ENCODE data around the gene KRR1. TPM values are rescaled to one million over a fixed set of nuclear protein-coding genes. Genes with fewer than 3 reads are reported as not detected.
A peak's percentile ranks its signal among the peaks of the same experiment; 100 is the strongest.
"Not testable (repeated sequence)": the region's sequence is repeated elsewhere in the genome, so short reads cannot be mapped to it uniquely, and the experiment has no call there.

The KRR1 gene
- total RNA-seq, 1 experiment from 2014 or later = 35.0 TPM

- no peaks in the 10 kb centered on the region for H3K36me3 ChIP-seq (replicated peaks; ENCODE audit: control insufficient read depth, insufficient read depth, low read length)
- H3K4me3 ChIP-seq (ENCODE audit: insufficient read depth, low read depth, low read length) = no peak overlapping the region
- no peak for DNase-seq
- H3K27me3 ChIP-seq (ENCODE audit: control insufficient read depth, insufficient read depth, low read length) = no peaks in the 10 kb centered on the region
Observed at GRCh38 chr12:75539889-75540288, 28.5 kb upstream of the KRR1 start.

DNA sequence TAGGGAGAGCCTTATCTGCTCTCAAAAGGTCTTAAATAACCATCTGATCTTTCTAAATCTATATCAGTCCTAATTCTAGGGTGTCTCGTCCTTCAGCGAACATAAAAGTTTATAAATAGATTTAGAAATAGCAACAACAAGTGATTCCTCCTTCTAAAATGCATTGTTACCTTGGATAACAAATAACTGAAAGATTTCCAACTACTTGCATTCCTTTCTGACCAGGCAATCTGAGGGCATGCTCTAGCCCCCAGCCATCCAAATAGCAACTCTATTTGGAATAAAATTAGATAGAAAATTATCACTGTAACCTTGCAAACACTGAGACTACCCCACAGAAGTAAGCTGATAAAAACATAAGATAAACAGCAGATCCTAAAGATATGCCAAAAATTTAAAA is 21.8 kb upstream of the KRR1 start:
- DNase-seq = no peak
- H3K27me3 ChIP-seq (ENCODE audit: control insufficient read depth, insufficient read depth, low read length) = no peaks in the 10 kb centered on the region
- no peaks in the 10 kb centered on the region for H3K36me3 ChIP-seq (replicated peaks; ENCODE audit: control insufficient read depth, insufficient read depth, low read length)
- H3K4me3 ChIP-seq (ENCODE audit: insufficient read depth, low read depth, low read length) = no peak overlapping the region

GRCh38 chr12:75529826-75530225 is 18.4 kb upstream of the KRR1 start:
- Histone ChIP-seq H3K4me3 (ENCODE audit: insufficient read depth, low read depth, low read length) (no peak overlapping the region), H3K27me3 (ENCODE audit: control insufficient read depth, insufficient read depth, low read length) (no peaks in the 10 kb centered on the region), H3K36me3 (replicated peaks; ENCODE audit: control insufficient read depth, insufficient read depth, low read length) (no peaks in the 10 kb centered on the region)
- no peak for DNase-seq

DNA sequence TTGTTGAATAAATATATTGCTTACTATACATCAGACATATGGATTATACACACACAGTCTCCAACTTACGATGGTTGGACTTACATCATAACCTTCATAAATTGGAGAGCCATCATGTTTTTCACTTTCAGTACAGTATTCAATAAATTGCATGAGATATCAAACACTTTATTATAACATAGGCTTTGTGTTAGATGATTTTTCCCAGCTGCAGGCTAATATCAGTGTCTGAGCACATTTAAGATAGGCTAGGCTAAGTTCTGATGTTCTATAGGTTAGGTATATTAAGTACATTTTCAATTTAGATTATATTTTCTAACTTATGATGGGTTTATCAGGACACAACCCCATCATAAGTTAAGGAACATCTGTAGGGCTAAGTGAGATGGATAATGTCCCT is 17.9 kb upstream of the KRR1 start:
- DNase-seq = no peak
- no peaks in the 10 kb centered on the region for H3K27me3 ChIP-seq (ENCODE audit: control insufficient read depth, insufficient read depth, low read length)
- H3K36me3 ChIP-seq (replicated peaks; ENCODE audit: control insufficient read depth, insufficient read depth, low read length) = no peaks in the 10 kb centered on the region
- no peak overlapping the region for H3K4me3 ChIP-seq (ENCODE audit: insufficient read depth, low read depth, low read length)

DNA sequence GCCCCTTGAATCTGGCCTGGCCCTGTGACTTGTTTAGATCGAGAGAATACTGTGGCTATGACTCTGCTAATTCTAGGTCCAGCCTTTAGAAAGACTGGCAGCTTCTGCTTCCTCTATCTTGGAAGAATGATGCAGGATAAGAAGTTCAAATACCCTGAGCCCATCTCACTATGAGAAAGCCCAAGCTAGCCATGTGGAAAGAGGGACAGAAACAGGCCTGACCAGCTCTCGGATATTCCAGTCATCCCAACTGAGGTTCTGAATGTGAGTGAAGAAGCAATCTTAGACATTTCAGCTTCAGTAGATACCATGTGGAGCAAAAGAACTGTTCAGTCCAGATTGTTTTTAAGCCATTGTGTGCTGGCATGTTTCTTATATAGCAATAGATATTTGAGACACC is 17.3 kb upstream of the KRR1 start:
- Histone ChIP-seq H3K4me3 (ENCODE audit: insufficient read depth, low read depth, low read length) (no peak overlapping the region), H3K27me3 (ENCODE audit: control insufficient read depth, insufficient read depth, low read length) (no peaks in the 10 kb centered on the region), H3K36me3 (replicated peaks; ENCODE audit: control insufficient read depth, insufficient read depth, low read length) (no peaks in the 10 kb centered on the region)
- DNase-seq = no peak

GRCh38 chr12:75528272-75528671 is 16.9 kb upstream of the KRR1 start:
- H3K27me3 ChIP-seq (ENCODE audit: control insufficient read depth, insufficient read depth, low read length) = no peaks in the 10 kb centered on the region
- no peak for DNase-seq
- no peak overlapping the region for H3K4me3 ChIP-seq (ENCODE audit: insufficient read depth, low read depth, low read length)
- H3K36me3 ChIP-seq (replicated peaks; ENCODE audit: control insufficient read depth, insufficient read depth, low read length) = no peaks in the 10 kb centered on the region

DNA sequence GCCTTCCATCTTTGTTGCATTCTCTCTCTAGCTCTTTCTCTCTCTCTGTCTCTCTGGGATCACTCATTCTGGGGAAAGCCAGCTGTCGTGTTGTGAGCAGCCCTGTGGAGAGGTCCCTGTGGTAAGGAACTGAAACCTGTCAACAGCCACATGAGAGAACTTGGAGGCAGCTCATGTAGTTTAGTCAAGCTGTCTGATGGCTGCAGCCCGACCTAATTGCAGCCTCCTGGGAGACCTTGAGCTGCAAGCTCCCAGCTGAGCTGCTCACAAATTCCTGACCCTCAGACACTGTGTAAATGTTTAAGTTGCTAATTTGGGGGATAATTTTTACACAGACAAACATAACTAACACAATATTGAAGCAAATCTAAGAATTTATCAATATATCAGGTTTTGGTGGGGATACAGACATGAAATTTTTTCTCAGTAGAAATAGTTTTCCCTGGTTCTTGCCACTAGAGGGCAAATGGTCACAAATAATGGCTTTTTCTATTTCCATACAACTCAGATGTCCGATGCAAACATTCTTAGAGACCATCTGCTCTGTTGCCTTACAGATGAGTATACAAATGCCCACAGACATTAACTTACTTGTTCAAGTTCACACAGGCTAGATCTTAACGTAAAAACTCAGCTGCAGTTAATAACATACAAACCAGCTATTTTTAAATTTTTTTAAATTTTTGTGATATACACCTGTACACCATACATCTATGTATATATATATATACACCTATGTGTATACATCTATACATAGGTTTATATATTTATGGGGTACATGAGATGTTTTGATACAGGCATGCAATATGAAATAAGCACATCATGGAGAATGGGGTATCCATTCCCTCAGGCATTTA is 15.5 kb upstream of the KRR1 start:
- H3K36me3 ChIP-seq (replicated peaks; ENCODE audit: control insufficient read depth, insufficient read depth, low read length) = no peaks in the 10 kb centered on the region
- no peaks in the 10 kb centered on the region for H3K27me3 ChIP-seq (ENCODE audit: control insufficient read depth, insufficient read depth, low read length)
- no peak overlapping the region for H3K4me3 ChIP-seq (ENCODE audit: insufficient read depth, low read depth, low read length)
- DNase-seq = peak; percentile 12

- Histone ChIP-seq H3K4me3 (ENCODE audit: insufficient read depth, low read depth, low read length) (no peak overlapping the region), H3K27me3 (ENCODE audit: control insufficient read depth, insufficient read depth, low read length) (no peaks in the 10 kb centered on the region), H3K36me3 (replicated peaks; ENCODE audit: control insufficient read depth, insufficient read depth, low read length) (no peaks in the 10 kb centered on the region)
- DNase-seq = no peak
Observed at GRCh38 chr12:75525263-75525662, 13.9 kb upstream of the KRR1 start.

- H3K36me3 ChIP-seq (replicated peaks; ENCODE audit: control insufficient read depth, insufficient read depth, low read length); DNase-seq; H3K4me3 ChIP-seq (ENCODE audit: insufficient read depth, low read depth, low read length); H3K27me3 ChIP-seq (ENCODE audit: control insufficient read depth, insufficient read depth, low read length): not testable (repeated sequence)
Observed at GRCh38 chr12:75522124-75522523, 10.7 kb upstream of the KRR1 start.

DNA sequence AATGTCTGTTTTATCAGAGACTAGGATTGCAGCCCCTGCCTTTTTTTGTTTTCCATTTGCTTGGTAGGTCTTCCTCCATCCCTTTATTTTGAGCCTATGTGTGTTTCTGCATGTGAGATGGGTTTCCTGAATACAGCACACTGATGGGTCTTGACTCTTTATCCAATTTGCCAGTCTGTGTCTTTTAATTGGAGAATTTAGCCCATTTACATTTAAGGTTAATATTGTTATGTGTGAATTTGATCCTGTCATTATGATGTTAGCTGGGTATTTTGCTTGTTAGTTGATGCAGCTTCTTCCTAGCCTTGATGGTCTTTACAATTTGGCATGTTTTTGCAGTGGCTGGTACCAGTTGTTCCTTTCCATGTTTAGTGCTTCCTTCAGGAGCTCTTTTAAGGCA is 9.8 kb upstream of the KRR1 start:
- H3K36me3 ChIP-seq (replicated peaks; ENCODE audit: control insufficient read depth, insufficient read depth, low read length); H3K27me3 ChIP-seq (ENCODE audit: control insufficient read depth, insufficient read depth, low read length); H3K4me3 ChIP-seq (ENCODE audit: insufficient read depth, low read depth, low read length); DNase-seq: not testable (repeated sequence)

GRCh38 chr12:75509621-75510020 is 1.8 kb downstream of the KRR1 start:
- DNase-seq = no peak
- Histone ChIP-seq H3K36me3 (replicated peaks; ENCODE audit: control insufficient read depth, insufficient read depth, low read length) (peaks cover 7% of the 10 kb centered on the region), H3K4me3 (ENCODE audit: insufficient read depth, low read depth, low read length) (no peak overlapping the region), H3K27me3 (ENCODE audit: control insufficient read depth, insufficient read depth, low read length) (no peaks in the 10 kb centered on the region)

GRCh38 chr12:75508159-75508558 is 3.2 kb downstream of the KRR1 start:
- Histone ChIP-seq H3K27me3 (ENCODE audit: control insufficient read depth, insufficient read depth, low read length) (no peaks in the 10 kb centered on the region), H3K4me3 (ENCODE audit: insufficient read depth, low read depth, low read length) (no peak overlapping the region), H3K36me3 (replicated peaks; ENCODE audit: control insufficient read depth, insufficient read depth, low read length) (peaks cover 7% of the 10 kb centered on the region)
- no peak for DNase-seq

GRCh38 chr12:75507086-75507485 is 4.3 kb downstream of the KRR1 start:
- H3K36me3 ChIP-seq (replicated peaks; ENCODE audit: control insufficient read depth, insufficient read depth, low read length) = peaks cover 8% of the 10 kb centered on the region
- no peaks in the 10 kb centered on the region for H3K27me3 ChIP-seq (ENCODE audit: control insufficient read depth, insufficient read depth, low read length)
- no peak overlapping the region for H3K4me3 ChIP-seq (ENCODE audit: insufficient read depth, low read depth, low read length)
- DNase-seq = no peak

DNA sequence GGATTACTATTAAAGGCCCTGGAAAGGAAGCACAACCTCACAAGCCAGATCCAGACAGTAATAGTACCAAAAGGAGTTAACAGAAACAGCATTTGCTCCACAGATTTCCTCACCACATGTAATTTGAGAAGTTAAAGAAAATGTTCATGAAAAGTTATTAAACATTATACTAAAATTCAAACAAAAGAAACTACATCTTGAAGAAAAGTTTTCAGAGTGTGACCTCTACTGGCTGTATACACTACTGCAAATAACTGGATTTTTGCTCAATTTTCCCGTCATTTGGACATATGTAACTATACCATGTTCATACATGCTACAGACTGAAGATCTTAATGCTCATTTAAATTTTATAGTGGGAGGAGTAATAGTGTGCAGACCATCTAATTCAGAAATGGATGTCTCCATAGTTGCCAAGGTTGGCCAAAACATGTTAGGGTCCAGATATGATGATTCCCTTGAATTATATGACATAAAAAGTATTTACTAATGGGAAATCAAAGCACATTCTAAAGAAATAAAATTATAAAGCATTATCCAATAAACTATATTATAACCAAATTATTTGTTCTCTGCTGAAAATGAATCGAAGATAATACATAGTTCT is 5.6 kb downstream of the KRR1 start:
- DNase-seq = no peak
- no peak overlapping the region for H3K4me3 ChIP-seq (ENCODE audit: insufficient read depth, low read depth, low read length)
- peaks cover 16% of the 10 kb centered on the region for H3K36me3 ChIP-seq (replicated peaks; ENCODE audit: control insufficient read depth, insufficient read depth, low read length)
- H3K27me3 ChIP-seq (ENCODE audit: control insufficient read depth, insufficient read depth, low read length) = no peaks in the 10 kb centered on the region

DNA sequence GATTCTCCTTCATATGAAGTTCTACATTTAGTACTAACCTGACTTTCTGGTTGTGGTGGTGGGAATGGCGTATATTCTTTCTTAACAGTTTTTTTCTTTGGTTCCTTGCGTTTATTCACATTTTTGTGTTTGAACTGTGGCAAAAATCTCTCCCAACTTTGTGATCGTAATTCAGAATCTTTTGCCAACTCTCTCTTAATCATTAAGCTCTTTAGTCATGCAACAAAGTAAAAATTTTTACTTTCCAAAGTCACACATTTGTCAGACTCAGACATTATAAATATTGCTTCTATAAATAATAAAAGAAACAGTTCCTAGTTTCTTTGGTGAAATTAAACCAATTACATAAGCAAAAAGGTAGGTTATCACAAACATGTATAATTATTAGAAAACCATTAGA is 7.5 kb downstream of the KRR1 start:
- no peak for DNase-seq
- peaks cover 19% of the 10 kb centered on the region for H3K36me3 ChIP-seq (replicated peaks; ENCODE audit: control insufficient read depth, insufficient read depth, low read length)
- H3K4me3 ChIP-seq (ENCODE audit: insufficient read depth, low read depth, low read length) = no peak overlapping the region
- H3K27me3 ChIP-seq (ENCODE audit: control insufficient read depth, insufficient read depth, low read length) = no peaks in the 10 kb centered on the region

Data from H7 (cell line).